ENCODE measurements around the gene CCDC57.
A peak's percentile ranks its signal among the peaks of the same experiment; 100 is the strongest.

Gene CCDC57

DNA sequence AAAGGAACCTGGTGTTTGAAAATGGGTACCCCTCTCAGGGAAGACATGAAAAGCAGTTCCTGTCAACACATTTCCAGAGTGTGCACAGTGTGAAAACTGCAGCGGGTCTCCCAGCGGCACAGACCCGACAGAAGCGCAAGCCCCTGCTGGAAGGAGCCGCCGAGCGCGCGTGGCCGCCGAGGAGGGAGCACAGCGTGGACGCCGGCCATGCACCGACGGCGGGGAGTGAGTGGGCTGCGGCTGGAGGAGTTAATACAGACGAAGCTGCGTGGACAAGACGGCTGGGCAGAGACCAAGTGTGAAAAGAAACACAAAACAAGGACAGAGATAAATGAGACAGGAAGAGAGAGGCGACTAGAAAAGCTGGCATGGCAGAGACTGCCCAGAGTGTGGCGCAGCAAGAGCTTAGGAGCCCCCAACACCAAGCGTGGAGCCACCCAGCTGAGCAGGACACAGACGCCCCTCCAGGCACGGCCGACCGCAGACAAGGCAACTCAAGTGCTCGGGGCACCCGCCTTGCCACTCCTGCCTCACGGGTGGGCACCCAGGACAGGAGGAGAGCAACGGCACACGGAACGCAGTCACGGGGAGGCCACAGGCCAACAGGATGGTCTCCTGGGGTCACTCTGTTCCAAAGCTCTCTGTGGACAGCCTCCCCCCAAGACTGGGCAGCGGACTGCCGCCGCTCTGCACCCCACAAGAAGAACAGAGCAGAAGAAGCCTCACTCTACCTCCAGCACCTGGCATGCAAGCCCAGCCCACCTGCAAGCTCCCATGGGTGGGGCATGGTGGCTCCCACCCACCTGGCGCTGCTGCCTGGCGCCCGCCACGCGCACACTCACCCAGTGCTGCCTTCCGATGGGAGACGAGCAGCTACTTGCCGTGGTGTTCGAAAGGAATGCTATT lies 32.7 kb upstream of the CCDC57 start:
- DNase-seq = no peak

GRCh38 chr17:82244413-82245133 lies 31.9 kb upstream of the CCDC57 start:
- DNase-seq = peak; percentile 33

DNA sequence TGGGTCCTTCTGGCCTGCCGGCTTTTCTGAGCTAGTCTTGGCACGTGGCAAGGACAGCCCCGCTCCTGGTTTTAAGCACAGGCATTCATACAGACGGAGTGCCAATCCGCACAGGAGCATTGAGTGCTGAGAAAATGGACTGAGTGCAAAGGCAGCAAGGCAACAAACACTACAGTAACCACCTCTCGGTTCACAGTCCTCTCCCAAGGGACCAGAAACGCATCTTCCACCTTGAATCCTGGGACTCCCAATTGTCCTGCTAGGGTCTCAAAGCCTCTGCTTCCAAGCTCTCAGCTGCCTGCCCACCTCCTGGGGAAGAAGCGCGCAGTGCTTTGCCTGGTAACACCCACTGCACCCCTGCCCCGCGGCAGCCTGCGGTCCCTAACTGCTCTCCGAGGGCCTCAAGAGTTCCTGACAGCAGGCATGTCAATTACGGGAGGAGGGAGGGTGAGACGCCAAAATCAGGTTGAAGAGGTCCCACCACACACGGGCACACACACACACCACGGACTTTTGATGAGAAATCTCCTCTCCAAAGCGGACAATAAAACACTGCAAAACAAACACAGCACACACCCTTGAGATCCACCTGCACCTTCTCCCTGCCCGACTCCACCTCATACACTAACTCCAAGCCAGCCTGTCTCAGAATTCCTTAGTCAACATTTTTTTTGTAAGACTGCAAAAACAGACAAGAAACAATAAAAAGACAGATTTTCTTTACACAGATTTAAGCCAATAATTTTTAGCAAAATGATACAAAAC lies 31.2 kb upstream of the CCDC57 start:
- DNase-seq = peak; percentile 23

DNA sequence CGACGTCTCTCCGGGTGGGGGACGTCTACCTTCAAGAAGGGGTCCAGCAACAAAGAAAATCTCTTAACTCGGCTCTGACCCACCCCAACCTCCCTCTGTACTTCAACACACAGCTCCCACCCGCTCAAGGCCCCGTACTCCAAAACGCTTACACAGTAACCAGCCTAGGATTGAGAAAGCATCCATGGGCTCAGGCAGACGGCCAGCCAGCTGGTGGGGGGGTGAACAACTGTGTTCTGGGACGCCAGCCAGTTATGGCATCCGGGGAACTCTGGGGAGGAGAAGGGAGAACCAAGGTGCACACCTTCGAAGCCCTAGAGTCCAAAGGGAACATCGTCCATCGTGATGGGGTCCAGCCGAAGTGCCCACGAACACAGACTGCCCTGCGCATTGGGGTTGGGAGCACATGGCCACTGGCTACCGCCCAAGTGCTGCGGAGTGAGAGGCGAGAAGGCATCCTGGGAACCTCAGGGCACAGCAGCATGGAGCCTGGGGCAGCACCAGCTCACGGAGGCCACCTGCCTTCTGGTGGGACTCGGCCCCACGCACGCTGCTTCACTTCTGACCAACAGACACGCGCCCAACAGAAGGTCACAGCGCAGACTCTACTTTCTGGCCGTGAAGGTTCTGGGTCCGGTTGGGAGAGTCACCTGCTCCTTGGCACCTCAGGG lies 30.5 kb upstream of the CCDC57 start:
- peak; percentile 84 for DNase-seq

DNA sequence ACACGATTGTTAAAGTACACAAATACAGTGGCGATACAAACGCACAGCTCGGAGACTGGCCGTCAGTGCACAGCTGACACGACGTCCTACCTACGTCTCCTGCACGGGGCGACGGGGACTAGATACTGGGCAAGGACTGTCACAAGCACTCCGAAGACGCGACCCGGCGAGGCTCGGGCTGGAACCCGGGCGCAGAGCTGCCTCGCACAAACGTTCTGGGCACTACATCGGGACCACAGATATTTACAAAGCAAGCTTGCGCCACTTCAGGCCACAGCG lies 30.0 kb upstream of the CCDC57 start:
- no peak for DNase-seq

GRCh38 chr17:82241926-82242697 lies 29.5 kb upstream of the CCDC57 start:
- DNase-seq = peak; percentile 53

DNA sequence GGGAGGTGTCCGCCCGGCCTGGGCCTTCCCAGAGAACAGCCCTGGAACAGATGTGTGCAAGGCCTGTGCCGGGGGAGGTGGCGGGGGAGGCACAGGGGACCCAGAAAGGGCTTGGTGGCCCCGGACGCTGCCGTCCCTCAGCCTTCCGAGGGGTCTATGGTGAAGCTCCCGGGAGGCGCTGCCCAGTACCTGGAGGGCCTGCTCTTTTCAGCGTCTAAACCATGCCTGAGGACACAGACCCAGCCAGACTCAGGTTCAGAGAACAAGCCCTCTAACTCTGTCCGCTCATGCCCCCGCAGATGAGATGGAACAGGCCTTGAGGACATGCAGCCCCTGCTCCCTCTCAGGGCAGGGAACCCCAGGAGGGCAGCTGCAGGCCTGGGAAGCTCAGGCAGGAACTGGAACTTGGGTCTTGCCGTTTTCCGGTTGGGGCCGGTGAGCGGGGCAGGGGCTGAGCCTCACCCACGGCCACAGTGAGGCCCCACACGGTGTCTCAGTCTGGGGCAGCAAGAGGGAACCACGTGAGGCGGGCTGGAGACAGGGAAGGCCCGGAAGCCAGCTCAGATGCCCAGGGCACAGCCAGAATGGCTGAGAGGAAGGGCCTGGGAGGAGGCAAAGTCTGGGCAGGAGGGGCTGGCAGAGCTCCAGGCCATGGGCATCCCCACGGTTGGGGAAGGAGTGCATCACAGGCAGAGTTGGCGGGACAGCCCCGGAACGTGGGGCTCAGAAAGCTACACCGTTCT lies 28.7 kb upstream of the CCDC57 start:
- peak; percentile 79 for DNase-seq

DNA sequence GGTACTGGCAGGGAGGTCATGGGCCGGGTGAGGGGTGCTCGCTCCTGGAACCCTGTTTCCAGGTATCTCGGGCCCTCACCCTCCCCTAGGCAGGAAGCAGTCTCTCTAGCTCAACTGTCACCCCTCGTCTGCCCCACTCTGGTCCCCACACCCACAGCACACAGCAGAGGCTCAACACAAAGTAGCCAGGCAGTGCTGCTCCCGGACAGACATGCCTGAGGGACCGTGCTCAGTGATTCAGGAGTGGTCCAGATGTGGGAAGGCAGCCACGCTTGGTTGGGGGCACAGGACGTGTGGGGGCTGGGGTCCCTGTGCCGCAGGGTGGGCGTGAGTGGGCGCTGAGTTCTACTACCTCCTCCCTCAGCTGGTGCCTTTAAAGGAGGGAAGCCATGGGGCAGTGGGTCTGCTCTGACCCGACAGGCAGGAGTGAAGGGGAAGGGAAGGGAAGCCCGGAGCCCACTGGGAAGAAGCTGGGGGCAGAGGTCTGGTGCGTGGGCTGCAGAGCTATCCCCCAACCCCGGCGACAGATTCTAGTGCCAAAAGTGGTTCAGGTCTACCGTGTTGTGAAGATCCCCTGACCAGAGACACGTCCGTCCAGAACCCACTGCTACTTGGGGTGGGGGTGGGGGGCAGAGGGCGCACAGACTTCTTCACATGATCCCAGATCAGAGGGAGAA lies 28.0 kb upstream of the CCDC57 start:
- DNase-seq = peak; percentile 33

DNA sequence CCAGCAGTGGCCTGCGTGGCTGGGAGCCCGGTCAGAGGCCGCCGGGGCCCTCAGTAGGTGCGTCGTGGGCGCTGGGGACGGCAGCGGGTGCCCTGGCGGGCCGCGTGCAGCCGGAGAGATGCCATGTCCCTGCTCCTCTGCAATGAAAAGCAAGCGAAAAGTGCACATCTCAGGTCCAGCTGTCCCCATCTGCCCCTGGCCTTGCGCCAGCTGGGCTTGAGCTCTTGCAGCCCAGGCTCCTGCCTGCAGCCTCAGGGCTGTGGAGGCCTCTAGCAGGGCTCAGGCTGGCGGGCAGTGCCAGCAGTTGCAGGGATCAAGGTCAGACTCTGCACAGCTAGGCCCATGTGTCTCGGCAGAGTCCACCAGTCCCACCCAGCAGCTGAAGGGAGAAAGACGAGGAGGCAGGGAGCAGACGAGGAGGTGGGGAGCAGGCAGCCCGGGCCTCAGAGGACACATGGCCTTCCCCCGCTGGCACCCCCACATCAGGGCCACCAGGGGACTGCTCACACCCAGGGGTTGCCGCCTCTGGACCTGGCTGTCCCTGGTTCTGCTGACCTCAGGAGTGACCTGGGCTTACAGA lies 27.4 kb upstream of the CCDC57 start:
- DNase-seq = peak; percentile 72

GRCh38 chr17:82239401-82239925 lies 26.8 kb upstream of the CCDC57 start:
- no peak for DNase-seq

- DNase-seq = no peak
These were observed 26.0 kb upstream of the CCDC57 start for GRCh38 chr17:82238472-82239201.

GRCh38 chr17:82237746-82238471 lies 25.3 kb upstream of the CCDC57 start:
- no peak for DNase-seq

DNA sequence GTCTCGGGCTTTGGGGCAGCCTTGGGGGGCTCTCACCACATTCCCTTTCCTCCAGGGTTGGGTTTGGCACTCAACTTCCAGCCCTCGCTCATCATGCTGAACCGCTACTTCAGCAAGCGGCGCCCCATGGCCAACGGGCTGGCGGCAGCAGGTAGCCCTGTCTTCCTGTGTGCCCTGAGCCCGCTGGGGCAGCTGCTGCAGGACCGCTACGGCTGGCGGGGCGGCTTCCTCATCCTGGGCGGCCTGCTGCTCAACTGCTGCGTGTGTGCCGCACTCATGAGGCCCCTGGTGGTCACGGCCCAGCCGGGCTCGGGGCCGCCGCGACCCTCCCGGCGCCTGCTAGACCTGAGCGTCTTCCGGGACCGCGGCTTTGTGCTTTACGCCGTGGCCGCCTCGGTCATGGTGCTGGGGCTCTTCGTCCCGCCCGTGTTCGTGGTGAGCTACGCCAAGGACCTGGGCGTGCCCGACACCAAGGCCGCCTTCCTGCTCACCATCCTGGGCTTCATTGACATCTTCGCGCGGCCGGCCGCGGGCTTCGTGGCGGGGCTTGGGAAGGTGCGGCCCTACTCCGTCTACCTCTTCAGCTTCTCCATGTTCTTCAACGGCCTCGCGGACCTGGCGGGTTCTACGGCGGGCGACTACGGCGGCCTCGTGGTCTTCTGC lies 24.6 kb upstream of the CCDC57 start:
- DNase-seq = peak; percentile 35

- peak; percentile 83 for DNase-seq
These were observed 23.7 kb upstream of the CCDC57 start for GRCh38 chr17:82236142-82236971.

DNA sequence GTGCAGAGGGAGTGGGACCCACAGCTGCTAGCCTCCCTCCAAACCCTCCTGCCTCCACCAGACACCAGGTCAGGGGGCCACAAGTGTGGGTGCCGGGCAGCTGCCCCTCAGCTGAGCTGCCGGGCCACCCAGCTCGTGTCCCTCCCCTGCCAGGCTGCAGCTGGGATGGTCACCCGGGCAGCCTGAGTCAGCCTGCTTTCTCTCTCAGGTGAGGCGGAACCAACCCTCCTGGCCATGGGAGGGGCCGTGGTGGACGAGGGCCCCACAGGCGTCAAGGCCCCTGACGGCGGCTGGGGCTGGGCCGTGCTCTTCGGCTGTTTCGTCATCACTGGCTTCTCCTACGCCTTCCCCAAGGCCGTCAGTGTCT lies 23.1 kb upstream of the CCDC57 start:
- DNase-seq = no peak

DNA sequence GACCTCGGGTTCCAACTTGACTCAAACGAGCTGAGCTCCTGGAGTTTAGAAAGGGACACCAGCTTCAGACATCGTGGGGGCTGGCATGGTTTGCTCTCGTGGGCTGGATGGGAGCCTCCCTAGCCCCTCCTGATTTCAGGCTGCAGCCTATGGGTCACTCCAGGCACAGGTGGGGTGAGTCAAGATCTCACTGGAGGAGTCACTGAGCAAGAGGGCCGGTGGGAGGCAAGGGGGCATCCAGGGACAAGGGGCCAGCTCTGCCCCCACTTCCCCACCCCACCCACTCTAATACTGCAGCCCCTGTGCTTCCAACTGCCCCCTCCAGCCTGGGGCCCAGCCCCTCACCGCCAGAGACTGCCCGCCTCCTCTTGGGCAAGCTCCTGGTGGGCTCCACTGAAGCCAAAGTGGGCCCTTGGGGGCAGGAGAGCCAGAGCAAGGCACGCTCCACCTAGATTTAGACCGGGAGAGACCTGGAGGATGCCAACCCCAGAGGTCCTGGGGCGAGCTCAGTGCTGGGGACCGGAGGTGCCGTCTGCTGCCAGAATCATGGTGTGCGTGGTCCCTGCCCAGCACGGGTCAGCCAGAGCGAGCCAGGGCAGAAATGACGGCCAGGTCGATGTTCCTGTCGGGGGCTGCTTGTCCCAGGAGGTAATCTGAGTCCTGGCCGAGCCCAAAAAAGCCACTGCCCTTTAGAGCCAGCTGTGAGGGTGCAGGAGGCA lies 22.6 kb upstream of the CCDC57 start:
- DNase-seq = peak; percentile 32

All from left hindlimb (tissue), 1 donor.